ENCODE data around the gene EXD3.

EXD3 gene

GRCh38 chr9:137465720-137466388 lies 42.9 kb upstream of the EXD3 start:
- no peak for TF ChIP-seq CTCF (IDR thresholded peaks at IDR 0.05; ENCODE audit: low read depth, low read length, missing control alignments)
- in situ Hi-C loops (cut with HindIII; ENCODE audit: low pct_ligation_motif_present, low sequenced_read_pairs): no loop called here
- H3K4me3 ChIP-seq (ENCODE audit: low read depth, low read length): no peak overlapping the region
- H3K27me3 ChIP-seq (replicated peaks): no peaks in the 10 kb centered on the region
- H3K36me3 ChIP-seq (replicated peaks): no peaks in the 10 kb centered on the region
- no peak overlapping the region for H3K27ac ChIP-seq
- DNase-seq: no peak

GRCh38 chr9:137465000-137465719 lies 42.2 kb upstream of the EXD3 start:
- Histone ChIP-seq H3K36me3 (replicated peaks) (no peaks in the 10 kb centered on the region), H3K27ac (no peak overlapping the region), H3K27me3 (replicated peaks) (no peaks in the 10 kb centered on the region), H3K4me3 (ENCODE audit: low read depth, low read length) (no peak overlapping the region)
- in situ Hi-C loops (cut with HindIII; ENCODE audit: low pct_ligation_motif_present, low sequenced_read_pairs): no loop called here
- DNase-seq: no peak
- no peak for TF ChIP-seq CTCF (IDR thresholded peaks at IDR 0.05; ENCODE audit: low read depth, low read length, missing control alignments)

DNA sequence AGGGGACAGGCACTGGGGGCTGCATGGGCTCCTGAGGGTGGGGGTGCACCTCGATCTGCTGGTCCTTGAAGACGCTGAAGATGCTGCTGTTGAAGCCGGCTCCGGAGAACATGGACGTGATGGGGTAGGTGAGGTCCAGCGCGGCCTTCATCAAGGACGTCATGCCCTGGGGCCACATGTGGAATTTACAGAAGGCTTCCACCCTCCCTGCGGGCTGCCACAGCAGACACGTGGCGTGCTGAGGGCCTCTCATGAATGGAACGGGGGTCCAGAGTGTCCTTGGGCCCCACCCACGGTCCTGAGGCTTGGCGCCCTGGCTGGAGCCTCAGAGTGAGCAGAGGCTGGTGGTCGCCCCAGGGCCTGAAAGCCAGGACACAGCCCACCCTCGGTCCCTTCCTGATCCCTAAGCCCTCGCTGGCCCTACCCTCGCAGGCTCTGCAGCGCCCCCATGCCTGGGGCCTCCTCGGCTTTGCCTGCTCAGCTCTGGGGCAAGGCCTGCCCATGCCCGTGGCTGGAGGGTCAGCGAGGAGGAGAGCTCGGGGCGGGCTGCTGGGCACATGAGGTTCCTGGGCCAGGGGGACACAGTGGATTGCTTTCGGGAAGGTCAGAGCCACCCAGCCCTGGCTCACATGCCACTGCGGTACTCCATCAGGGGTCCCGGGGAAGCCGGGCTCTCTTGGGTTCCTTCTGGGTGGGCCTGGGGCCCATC lies 41.5 kb upstream of the EXD3 start:
- Histone ChIP-seq H3K36me3 (replicated peaks) (no peaks in the 10 kb centered on the region), H3K4me3 (ENCODE audit: low read depth, low read length) (no peak overlapping the region), H3K27me3 (replicated peaks) (no peaks in the 10 kb centered on the region), H3K27ac (no peak overlapping the region)
- in situ Hi-C loops (cut with HindIII; ENCODE audit: low pct_ligation_motif_present, low sequenced_read_pairs): no loop called here
- DNase-seq: no peak
- TF ChIP-seq CTCF (IDR thresholded peaks at IDR 0.05; ENCODE audit: low read depth, low read length, missing control alignments): no peak

GRCh38 chr9:137463931-137464290 lies 40.9 kb upstream of the EXD3 start:
- in situ Hi-C loops (cut with HindIII; ENCODE audit: low pct_ligation_motif_present, low sequenced_read_pairs): no loop called here
- no peak for TF ChIP-seq CTCF (IDR thresholded peaks at IDR 0.05; ENCODE audit: low read depth, low read length, missing control alignments)
- Histone ChIP-seq H3K27ac (no peak overlapping the region), H3K36me3 (replicated peaks) (no peaks in the 10 kb centered on the region), H3K27me3 (replicated peaks) (no peaks in the 10 kb centered on the region), H3K4me3 (ENCODE audit: low read depth, low read length) (no peak overlapping the region)
- DNase-seq: no peak

GRCh38 chr9:137462986-137463930 lies 40.3 kb upstream of the EXD3 start:
- DNase-seq: no peak
- in situ Hi-C loops (cut with HindIII; ENCODE audit: low pct_ligation_motif_present, low sequenced_read_pairs): no loop called here
- no peak overlapping the region for H3K27ac ChIP-seq
- no peak for TF ChIP-seq CTCF (IDR thresholded peaks at IDR 0.05; ENCODE audit: low read depth, low read length, missing control alignments)
- H3K36me3 ChIP-seq (replicated peaks): no peaks in the 10 kb centered on the region
- H3K4me3 ChIP-seq (ENCODE audit: low read depth, low read length): no peak overlapping the region
- no peaks in the 10 kb centered on the region for H3K27me3 ChIP-seq (replicated peaks)

Measured in brain microvascular endothelial cell (primary cell).